Caco-2 (cell line): ENCODE results near the gene PLEKHA5. TPM values are rescaled to one million over a fixed set of nuclear protein-coding genes. Genes with fewer than 3 reads are reported as not detected.

ENCODE experiments used
- BruUV-seq: library from RNA; stranded (reverse); fragments of 400-500 nt; replicated peaks from 2 replicates; lab custom pipeline; 2021; lab: Mats Ljungman, UMichigan
- CTCF ChIA-PET: fragments of 300-600 bp; sonication (Branson Sonifier 250); formaldehyde crosslinking; loops from one replicate; lab custom pipeline; 2022; ENCODE audit warnings: antibody characterized with exemption; lab: Charles Lee
- POLR2A ChIA-PET: fragments of 300-600 bp; sonication (Branson Sonifier 250); formaldehyde crosslinking; loops from one replicate; lab custom pipeline; 2022; ENCODE audit warnings: antibody characterized with exemption; lab: Charles Lee
- DNase-seq, 2 experiments: peaks; one replicate each; pipeline versions ENCODE4 v3.0.0 to v3.0.0-alpha.2; 2020 to 2022
- H3K27me3 ChIP-seq: replicated peaks from 2 replicates; pipeline ENCODE4 v1.6.0; 2011; ENCODE audit warnings: low read length; ENCODE audit not compliant: control insufficient read depth, insufficient read depth
- H3K36me3 ChIP-seq: 2 replicates; pipeline ENCODE4 v1.5.1; 2011; ENCODE audit warnings: low read length; ENCODE audit not compliant: control insufficient read depth, insufficient read depth
- H3K4me1 ChIP-seq: fragments of 250-450 bp; sonication (Bioruptor Pico); 2 replicates; pipeline ENCODE4 v1.5.1; 2020; ENCODE audit warnings: mild to moderate bottlenecking
- H3K4me3 ChIP-seq: 2 replicates; pipeline ENCODE4 v1.5.1; 2011; ENCODE audit warnings: low read depth, mild to moderate bottlenecking, control low read depth, low read length
- H3K9me3 ChIP-seq: fragments of 250-450 bp; sonication (Bioruptor Pico); 2 replicates; pipeline ENCODE4 v1.5.1; 2020; ENCODE audit warnings: mild to moderate bottlenecking, moderate library complexity
- H3K27ac Mint-ChIP-seq: one replicate; pipeline ENCODE4 v1.8.0; 2022; ENCODE audit warnings: mixed read lengths; ENCODE audit not compliant: unreplicated experiment
- H3K27me3 Mint-ChIP-seq: one replicate; pipeline ENCODE4 v1.8.0; 2022; ENCODE audit warnings: mixed read lengths; ENCODE audit not compliant: insufficient read depth, unreplicated experiment
- H3K36me3 Mint-ChIP-seq: one replicate; pipeline ENCODE4 v1.8.0; 2022; ENCODE audit warnings: mild to moderate bottlenecking, mixed read lengths; ENCODE audit not compliant: insufficient read depth, unreplicated experiment
- H3K4me1 Mint-ChIP-seq: one replicate; pipeline ENCODE4 v1.8.0; 2022; ENCODE audit warnings: low read depth, mixed read lengths; ENCODE audit not compliant: unreplicated experiment
- H3K4me3 Mint-ChIP-seq: one replicate; pipeline ENCODE4 v1.8.0; 2022; ENCODE audit warnings: mild to moderate bottlenecking, moderate library complexity, mixed read lengths; ENCODE audit not compliant: unreplicated experiment
- H3K9me3 Mint-ChIP-seq: one replicate; pipeline ENCODE4 v1.8.0; 2022; ENCODE audit warnings: mixed read lengths; ENCODE audit not compliant: unreplicated experiment
- CTCF ChIP-seq, 2 experiments: fragments of 200-600 bp in 1 of 2; IDR thresholded peaks; 1 replicate in 1 of 2; 2 replicates in 1 of 2; pipeline versions ENCODE4 v1.5.1 to v1.8.0; 2011 to 2022; ENCODE audit warnings: antibody characterized with exemption in 1 of 2, control low read depth in 1 of 2, inconsistent platforms in 1 of 2, low read depth in 1 of 2, low read length in 1 of 2, mild to moderate bottlenecking in 1 of 2, moderate library complexity in 1 of 2; ENCODE audit not compliant: insufficient read depth in 1 of 2, severe bottlenecking in 1 of 2, unreplicated experiment in 1 of 2
- intact Hi-C: fragments of 100-400 bp; cut with micrococcal nuclease; formaldehyde crosslinking; loops from one replicate; pipeline ENCODE4 v1.10.0; 2022; ENCODE audit not compliant: unreplicated experiment
- total RNA-seq: library from RNA; stranded (reverse); gene quantifications from 2 replicates; pipeline ENCODE4 v1.2.3, GENCODE V29; 2022

The PLEKHA5 gene
- total RNA-seq, 1 experiment from 2014 or later = 69.1 TPM

GRCh38 chr12:19129122-19129485 is 429 bp upstream of the PLEKHA5 start:
- Mint-ChIP-seq H3K27ac (peak overlapping the region; percentile 63), H3K27me3 (no peaks in the 10 kb centered on the region), H3K4me3 (peak overlapping the region; percentile 91), H3K36me3 (peaks cover 19% of the 10 kb centered on the region), H3K4me1 (peaks cover 7% of the 10 kb centered on the region), H3K9me3 (peaks cover 18% of the 10 kb centered on the region)
- Histone ChIP-seq H3K9me3 (no peaks in the 10 kb centered on the region; the same call in 1 of the 2 replicates), H3K36me3 (no peaks in the 10 kb centered on the region), H3K4me3 (peak overlapping the region; percentile 39), H3K27me3 (no peaks in the 10 kb centered on the region), H3K4me1 (0 out of 2 replicates have a peak, but pooled peaks cover 13% of the 10 kb centered on the region)
- CTCF ChIA-PET = interaction anchor here (0.7 kb wide), 1 partner anchor 84 kb away, joined by 3 read pairs; no protein-coding TSS in a partner anchor
- no peak for DNase-seq
- TF ChIP-seq CTCF (IDR thresholded peaks at IDR 0.05; ENCODE audit: insufficient read depth in 1 of 2, low read depth in 1 of 2, low read length in 1 of 2, severe bottlenecking in 1 of 2, unreplicated experiment in 1 of 2) = no peak
- intact Hi-C loops = no loop called here
- POLR2A ChIA-PET = no interaction called here
- BruUV-seq = no TSS peak

GRCh38 chr12:19130224-19131024 is 891 bp downstream of the PLEKHA5 start:
- DNase-seq = peak; percentile 58 to 60
- H3K27me3 Mint-ChIP-seq = no peaks in the 10 kb centered on the region
- H3K27ac Mint-ChIP-seq = peak overlapping the region; percentile 63
- H3K4me3 ChIP-seq = peak overlapping the region; percentile 75
- H3K9me3 ChIP-seq = no peaks in the 10 kb centered on the region; the same call in 1 of the 2 replicates
- BruUV-seq = no TSS peak
- H3K36me3 ChIP-seq = no peaks in the 10 kb centered on the region
- CTCF ChIA-PET = interaction anchor here (0.7 kb wide), 1 partner anchor 700 kb away, joined by 3 read pairs; no protein-coding TSS in a partner anchor
- H3K36me3 Mint-ChIP-seq = peaks cover 30% of the 10 kb centered on the region
- peak overlapping the region; percentile 91 for H3K4me3 Mint-ChIP-seq
- TF ChIP-seq CTCF (IDR thresholded peaks at IDR 0.05; ENCODE audit: insufficient read depth in 1 of 2, low read depth in 1 of 2, low read length in 1 of 2, severe bottlenecking in 1 of 2, unreplicated experiment in 1 of 2) = no peak
- POLR2A ChIA-PET = no interaction called here
- intact Hi-C loops = loop anchor here (1.0 to 2.0 kb wide), 9 partner anchors 9 to 269 kb away; no protein-coding TSS in a partner anchor
- H3K9me3 Mint-ChIP-seq = peaks cover 18% of the 10 kb centered on the region
- H3K27me3 ChIP-seq = no peaks in the 10 kb centered on the region
- 0 out of 2 replicates have a peak, but pooled peaks cover 13% of the 10 kb centered on the region for H3K4me1 ChIP-seq
- peaks cover 15% of the 10 kb centered on the region for H3K4me1 Mint-ChIP-seq

GRCh38 chr12:19131025-19131444 is 1.5 kb downstream of the PLEKHA5 start:
- peaks cover 31% of the 10 kb centered on the region for H3K36me3 Mint-ChIP-seq
- ChIA-PET CTCF (interaction anchor here (0.7 kb wide), 1 partner anchor 700 kb away, joined by 3 read pairs; no protein-coding TSS in a partner anchor), POLR2A (no interaction called here)
- H3K4me3 ChIP-seq = peak overlapping the region; percentile 75
- 0 out of 2 replicates have a peak, but pooled peaks cover 13% of the 10 kb centered on the region for H3K4me1 ChIP-seq
- peak overlapping the region; percentile 91 for H3K4me3 Mint-ChIP-seq
- H3K36me3 ChIP-seq = no peaks in the 10 kb centered on the region
- H3K4me1 Mint-ChIP-seq = peaks cover 15% of the 10 kb centered on the region
- H3K27me3 ChIP-seq = no peaks in the 10 kb centered on the region
- peaks cover 18% of the 10 kb centered on the region for H3K9me3 Mint-ChIP-seq
- no TSS peak for BruUV-seq
- TF ChIP-seq CTCF (IDR thresholded peaks at IDR 0.05; ENCODE audit: insufficient read depth in 1 of 2, low read depth in 1 of 2, low read length in 1 of 2, severe bottlenecking in 1 of 2, unreplicated experiment in 1 of 2) = no peak
- intact Hi-C loops = loop anchor here (1.0 to 2.0 kb wide), 6 partner anchors 8 to 120 kb away; no protein-coding TSS in a partner anchor
- no peaks in the 10 kb centered on the region for H3K27me3 Mint-ChIP-seq
- DNase-seq = peak; percentile 47 to 51
- peak overlapping the region; percentile 63 for H3K27ac Mint-ChIP-seq
- no peaks in the 10 kb centered on the region; the same call in 1 of the 2 replicates for H3K9me3 ChIP-seq
